GM19324 (cell line): ENCODE data around the gene LATS2.

Source experiments
- ATAC-seq: cut with Tn5 transposase; IDR thresholded peaks from one replicate; pipeline ENCODE4 v1.9.1; 2021; ENCODE audit warnings: mild to moderate bottlenecking, moderate library complexity; ENCODE audit not compliant: unreplicated experiment, low FRiP score

LATS2 gene

DNA sequence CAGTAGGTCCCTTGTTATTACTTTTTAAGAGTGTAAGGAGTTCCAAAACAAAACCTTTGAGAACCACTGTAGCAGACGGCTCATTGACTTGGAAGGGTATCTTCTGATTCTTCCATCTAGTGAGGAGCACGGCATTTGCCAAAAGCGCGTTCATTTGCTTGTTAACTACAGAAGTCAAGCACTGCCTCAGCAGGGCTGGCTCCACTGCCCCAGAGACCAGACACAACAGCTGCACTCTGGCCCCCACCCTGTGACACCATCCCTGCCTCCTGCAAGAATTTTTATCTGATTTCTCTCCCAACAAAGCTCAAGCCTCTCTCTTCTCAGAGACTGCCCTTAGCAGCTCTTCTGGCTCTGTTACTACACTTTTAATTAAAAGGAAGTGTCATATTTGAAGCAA is 138.1 kb downstream of the LATS2 start:
- no peak for ATAC-seq
